Measurements from ENCODE around the gene COX15.

COX15 gene

GRCh38 chr10:99760321-99760720 is 28.4 kb upstream of the COX15 start:
- DNase-seq (ENCODE audit: low read depth): no peak
- TF ChIP-seq POLR2A (IDR thresholded peaks at IDR 0.05; ENCODE audit: extremely low read depth, insufficient read length) (no peak), CTCF (IDR thresholded peaks at IDR 0.05; ENCODE audit: low read depth, low read length) (no peak), MYC (IDR thresholded peaks at IDR 0.05; ENCODE audit: low read depth, low read length) (no peak), MAX (IDR thresholded peaks at IDR 0.05; ENCODE audit: low read depth, low read length) (no peak)
- H3K4me3 ChIP-seq (ENCODE audit: low read depth, low read length): no peak overlapping the region

- H3K4me3 ChIP-seq (ENCODE audit: low read depth, low read length): no peak overlapping the region
- TF ChIP-seq MYC (IDR thresholded peaks at IDR 0.05; ENCODE audit: low read depth, low read length) (no peak), MAX (IDR thresholded peaks at IDR 0.05; ENCODE audit: low read depth, low read length) (no peak), CTCF (IDR thresholded peaks at IDR 0.05; ENCODE audit: low read depth, low read length) (no peak), POLR2A (IDR thresholded peaks at IDR 0.05; ENCODE audit: extremely low read depth, insufficient read length) (no peak)
- no peak for DNase-seq (ENCODE audit: low read depth)
Observed at GRCh38 chr10:99758211-99758891, 26.4 kb upstream of the COX15 start.

- no peak for DNase-seq (ENCODE audit: low read depth)
- no peak overlapping the region for H3K4me3 ChIP-seq (ENCODE audit: low read depth, low read length)
- TF ChIP-seq CTCF (IDR thresholded peaks at IDR 0.05; ENCODE audit: low read depth, low read length) (no peak), POLR2A (IDR thresholded peaks at IDR 0.05; ENCODE audit: extremely low read depth, insufficient read length) (no peak), MAX (IDR thresholded peaks at IDR 0.05; ENCODE audit: low read depth, low read length) (no peak), MYC (IDR thresholded peaks at IDR 0.05; ENCODE audit: low read depth, low read length) (no peak)
Observed at GRCh38 chr10:99756159-99756558, 24.2 kb upstream of the COX15 start.

DNA sequence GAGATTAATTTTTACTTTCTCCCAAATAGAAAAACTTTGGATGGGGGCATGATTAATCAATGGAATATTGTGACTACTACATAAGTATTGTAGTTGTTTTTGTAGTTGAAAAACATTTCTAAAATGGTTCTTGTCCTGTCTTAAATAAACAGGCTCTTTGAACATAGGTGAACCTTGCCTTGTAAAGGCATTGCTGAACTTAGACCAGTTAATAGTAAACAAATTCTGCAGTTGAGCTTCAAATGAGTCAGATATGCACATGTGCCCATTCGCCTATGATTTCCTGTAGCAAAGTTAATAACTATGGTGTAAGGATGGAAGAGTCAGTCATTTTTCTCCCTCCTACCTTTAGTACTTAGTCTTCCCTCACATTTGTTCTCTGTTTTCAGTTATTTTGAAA is 22.7 kb upstream of the COX15 start:
- no peak for DNase-seq (ENCODE audit: low read depth)

DNA sequence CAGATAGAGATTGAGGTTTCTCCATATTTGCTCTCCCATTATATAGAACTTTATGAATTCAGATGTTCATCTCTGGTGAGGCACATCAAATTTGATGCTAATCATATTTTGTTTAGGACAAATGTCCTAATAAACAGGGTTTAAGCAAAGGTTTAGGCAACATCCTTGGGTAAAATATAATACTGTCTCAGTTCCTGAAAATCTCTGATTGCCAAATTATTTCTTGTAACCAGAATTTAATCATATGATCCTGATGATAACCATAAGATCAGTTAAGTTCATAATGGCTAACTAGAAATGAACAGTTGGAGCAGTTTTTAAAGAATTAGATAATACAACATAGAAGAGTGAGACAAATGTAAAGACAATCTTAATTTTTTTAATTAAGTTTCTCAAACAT is 18.7 kb upstream of the COX15 start:
- DNase-seq (ENCODE audit: low read depth): no peak
- H3K4me3 ChIP-seq (ENCODE audit: low read depth, low read length): no peak overlapping the region
- TF ChIP-seq MAX (IDR thresholded peaks at IDR 0.05; ENCODE audit: low read depth, low read length) (no peak), CTCF (IDR thresholded peaks at IDR 0.05; ENCODE audit: low read depth, low read length) (no peak), MYC (IDR thresholded peaks at IDR 0.05; ENCODE audit: low read depth, low read length) (no peak), POLR2A (IDR thresholded peaks at IDR 0.05; ENCODE audit: extremely low read depth, insufficient read length) (no peak)

More for the DNA sequence above, 22.7 kb upstream of the COX15 start:
- no peak for TF ChIP-seq MAX (IDR thresholded peaks at IDR 0.05; ENCODE audit: low read depth, low read length)
- no peak for TF ChIP-seq MYC (IDR thresholded peaks at IDR 0.05; ENCODE audit: low read depth, low read length)
- TF ChIP-seq POLR2A (IDR thresholded peaks at IDR 0.05; ENCODE audit: extremely low read depth, insufficient read length): no peak
- no peak for TF ChIP-seq CTCF (IDR thresholded peaks at IDR 0.05; ENCODE audit: low read depth, low read length)
- no peak overlapping the region for H3K4me3 ChIP-seq (ENCODE audit: low read depth, low read length)

All from NB4 (cell line).